ENCODE measurements around the gene TAB2. TPM values are rescaled to one million over a fixed set of nuclear protein-coding genes. Genes with fewer than 3 reads are reported as not detected.

The TAB2 gene
- total RNA-seq, 1 experiment from 2014 or later = 56.2 TPM

- no peak overlapping the region for H2BK12ac ChIP-seq (ENCODE audit: insufficient read length, low read depth, low read length)
- H3K18ac ChIP-seq (ENCODE audit: insufficient read length, low read depth, low read length) = no peak overlapping the region
- no peaks in the 10 kb centered on the region for H4K20me1 ChIP-seq (ENCODE audit: control insufficient read depth, insufficient read depth, insufficient read length)
- H2BK5ac ChIP-seq (ENCODE audit: insufficient read length, low read length) = no peak overlapping the region
- no peaks in the 10 kb centered on the region for H3K4me1 ChIP-seq (ENCODE audit: insufficient read depth, low read length)
- H3K4me1 Mint-ChIP-seq = peaks cover 11 to 15% of the 10 kb centered on the region in 2 experiments
- no peak overlapping the region for H4K91ac ChIP-seq (ENCODE audit: insufficient read length, low read depth, low read length)
- H2BK20ac ChIP-seq (ENCODE audit: low read depth, low read length, poor library complexity, severe bottlenecking) = no peak overlapping the region
- H3K79me1 ChIP-seq (ENCODE audit: insufficient read depth, low read depth, low read length, poor library complexity, severe bottlenecking) = no peaks in the 10 kb centered on the region
- no peak overlapping the region for H3K23ac ChIP-seq (ENCODE audit: insufficient read length, low read depth, low read length)
- no peak for TF ChIP-seq CTCF (conservative IDR thresholded peaks at IDR 0.05)
- no peak overlapping the region for H2BK15ac ChIP-seq (ENCODE audit: low read depth, low read length)
- H3K4me3 Mint-ChIP-seq = no peak overlapping the region
- no peak overlapping the region for H3K9ac ChIP-seq (ENCODE audit: extremely low read depth, insufficient read length, low read length)
- no peaks in the 10 kb centered on the region for H3K27me3 Mint-ChIP-seq (ENCODE audit: low read depth)
- H3K9me3 ChIP-seq (ENCODE audit: control insufficient read depth, low read depth, low read length) = no peaks in the 10 kb centered on the region
- no peak overlapping the region for H4K5ac ChIP-seq (ENCODE audit: insufficient read length, low read depth, low read length)
- H3K9me3 Mint-ChIP-seq = no peaks in the 10 kb centered on the region
- H3K4ac ChIP-seq (ENCODE audit: low read depth, low read length) = no peak overlapping the region
- no peaks in the 10 kb centered on the region for H3K36me3 Mint-ChIP-seq (ENCODE audit: insufficient read depth in 1 of 3, low read depth in 3 of 3)
- no peak overlapping the region for H2AFZ ChIP-seq (ENCODE audit: low read length)
- no peaks in the 10 kb centered on the region for H3K79me2 ChIP-seq (ENCODE audit: insufficient read depth, low read length)
- no peak overlapping the region for H3K14ac ChIP-seq (ENCODE audit: insufficient read depth, low read length)
- H2AK5ac ChIP-seq (ENCODE audit: insufficient read length, low read length) = no peak overlapping the region
- WGBS (ENCODE audit: extremely low coverage, insufficient read length, low lambda C conversion rate) = no CpG with 5 or more reads among the region's 4 CpGs
- no peak overlapping the region for H3K27ac ChIP-seq (ENCODE audit: insufficient read length, low read depth, low read length)
- DNase-seq = no peak
- H4K8ac ChIP-seq (replicated peaks; ENCODE audit: insufficient read length, low read depth, low read length) = no peak overlapping the region
- no peak overlapping the region for H2BK120ac ChIP-seq (ENCODE audit: low read depth, low read length, poor library complexity, severe bottlenecking)
- no peaks in the 10 kb centered on the region for H3K27me3 ChIP-seq (ENCODE audit: insufficient read depth, low read length)
- no peak overlapping the region for H3K4me2 ChIP-seq (ENCODE audit: insufficient read depth, insufficient read length, low read length)
- H3K56ac ChIP-seq (ENCODE audit: insufficient read length, low read depth, low read length) = no peak overlapping the region
- no peak overlapping the region for H3T11ph ChIP-seq (ENCODE audit: low read length)
- no peak overlapping the region; a peak in 1 of 7 replicates for H3K27ac Mint-ChIP-seq
- H3K23me2 ChIP-seq (ENCODE audit: insufficient read length, low read depth, low read length, poor library complexity, severe bottlenecking) = no peaks in the 10 kb centered on the region
Measured at GRCh38 chr6:149428606-149429005, 111.1 kb downstream of the TAB2 start.
